NCI-H748 (cell line): ENCODE measurements around the gene CBFA2T3.
A peak's percentile ranks its signal among the peaks of the same experiment; 100 is the strongest.

Experiments
- DNase-seq: peaks from one replicate; lab custom pipeline; 2025; ENCODE audit not compliant: unreplicated experiment; lab: John Stamatoyannopoulos, UW

Gene CBFA2T3

GRCh38 chr16:88939972-88940861, 36.8 kb downstream of the CBFA2T3 start:
- DNase-seq: peak; percentile 52

DNA sequence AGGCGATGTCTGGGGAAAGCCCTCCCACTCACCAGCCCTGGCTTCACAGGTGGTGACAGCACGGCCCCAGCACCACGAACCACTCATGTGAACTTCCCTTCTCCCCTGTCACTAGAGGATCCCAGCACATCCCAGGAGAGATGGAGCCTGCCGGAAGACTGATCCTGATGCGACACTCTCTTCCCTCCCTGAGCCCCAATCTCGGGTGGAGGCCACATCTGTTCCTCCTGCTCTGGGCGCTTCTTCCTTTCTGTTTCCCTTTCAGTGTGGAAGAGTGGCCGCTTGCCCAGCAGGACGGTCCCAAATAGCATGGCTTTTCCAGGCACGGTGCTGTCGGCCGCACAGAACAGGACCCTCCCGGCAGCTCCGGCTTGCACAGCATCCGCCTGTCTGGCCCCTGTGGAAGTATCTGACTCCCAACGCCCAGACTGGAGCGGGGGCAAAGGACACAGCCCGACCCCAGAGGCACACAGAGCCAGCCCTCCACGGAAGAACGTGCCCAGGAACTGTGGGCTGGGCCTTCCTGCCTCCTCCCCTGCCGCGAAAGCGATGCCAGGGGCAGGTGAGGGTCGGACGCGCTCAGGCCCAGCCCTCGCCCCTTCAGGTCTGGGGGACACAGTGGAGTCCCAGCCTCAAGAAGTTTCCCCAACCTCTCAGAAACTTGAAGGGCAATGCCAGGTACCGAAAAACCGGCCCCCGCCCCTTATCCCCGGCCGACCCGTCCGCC, 37.6 kb downstream of the CBFA2T3 start:
- DNase-seq: no peak

- DNase-seq: no peak
These were observed 38.2 kb downstream of the CBFA2T3 start for GRCh38 chr16:88938777-88939244.

DNA sequence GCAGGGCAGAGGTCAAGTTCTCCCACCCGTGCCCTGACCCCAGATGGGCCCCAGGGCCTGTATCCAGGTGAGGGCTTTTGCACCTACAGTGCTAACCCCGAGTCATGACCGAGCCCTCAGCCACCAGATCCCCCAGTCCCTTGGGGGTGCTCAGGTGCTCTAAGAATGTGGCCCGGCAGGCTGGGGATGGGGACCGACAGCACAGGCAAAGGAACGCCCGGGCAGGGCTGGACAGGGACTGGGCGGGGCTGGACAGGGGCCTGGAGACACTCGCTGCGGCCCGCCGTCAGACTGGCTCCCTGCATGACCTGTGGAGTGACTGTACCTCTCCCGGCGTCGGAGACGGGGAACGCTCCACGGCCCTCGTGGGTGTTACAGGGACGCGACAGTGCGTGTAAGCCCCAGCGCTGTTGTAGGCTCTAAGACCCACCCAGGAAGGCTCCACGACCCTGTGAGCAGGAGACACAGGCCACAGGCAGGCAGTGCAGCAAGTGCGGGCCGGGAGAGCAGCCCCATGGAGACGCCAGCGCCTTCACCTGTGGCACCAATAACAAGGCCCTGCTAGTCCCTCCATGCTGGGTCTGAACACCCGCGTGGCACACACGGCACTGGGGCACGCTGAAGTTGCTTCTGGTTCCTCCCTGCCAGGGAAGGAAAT, 38.8 kb downstream of the CBFA2T3 start:
- no peak for DNase-seq

DNA sequence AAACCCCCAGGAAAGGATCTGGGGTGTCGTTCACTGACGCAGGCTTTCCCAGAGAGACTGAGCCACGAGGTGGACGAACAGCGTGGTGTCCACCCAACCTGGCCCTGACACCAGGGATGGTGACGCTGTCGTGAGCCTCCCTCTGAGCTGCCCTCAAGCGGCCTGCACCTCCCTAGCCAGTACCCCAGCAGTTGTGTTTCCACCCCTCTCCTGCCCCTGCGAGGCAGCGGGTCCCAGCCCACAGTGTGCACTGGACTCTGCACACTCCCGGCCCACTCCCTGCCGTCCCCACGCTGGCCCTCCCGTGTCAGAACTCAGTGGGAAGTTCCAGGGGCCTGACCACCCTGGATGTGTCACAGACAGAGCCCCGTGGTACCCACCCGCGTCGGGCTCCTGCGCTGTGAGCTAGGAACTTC, 39.8 kb downstream of the CBFA2T3 start:
- no peak for DNase-seq

GRCh38 chr16:88936556-88937205, 40.3 kb downstream of the CBFA2T3 start:
- DNase-seq: no peak

DNA sequence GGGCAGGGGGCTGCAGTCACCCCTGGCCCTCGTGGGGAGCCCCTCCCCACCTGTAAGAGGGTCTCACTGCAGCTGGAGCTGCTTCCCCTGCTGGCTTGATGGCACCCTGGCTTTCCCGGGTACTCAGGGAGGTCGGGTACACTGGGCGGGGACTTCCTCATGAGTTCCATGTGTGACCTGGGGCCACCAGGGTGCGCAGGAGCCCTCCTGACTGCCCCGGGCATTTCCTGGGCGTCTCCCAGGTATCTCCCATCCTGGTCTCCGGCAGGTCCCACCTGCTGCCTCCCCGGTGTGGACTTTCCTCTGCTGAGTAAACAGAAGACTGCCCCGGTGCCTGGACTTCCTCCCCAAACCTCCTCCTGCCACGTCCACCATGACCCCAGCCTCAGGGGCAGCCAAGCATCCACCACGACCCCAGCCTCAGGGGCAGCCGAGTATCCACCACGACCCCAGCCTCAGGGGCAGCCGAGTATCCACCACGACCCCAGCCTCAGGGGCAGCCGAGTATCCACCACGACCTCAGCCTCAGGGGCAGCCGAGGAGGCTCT, 40.9 kb downstream of the CBFA2T3 start:
- no peak for DNase-seq

- no peak for DNase-seq
These were observed 42.8 kb downstream of the CBFA2T3 start for GRCh38 chr16:88934066-88934667.

- no peak for DNase-seq
These were observed 44.1 kb downstream of the CBFA2T3 start for GRCh38 chr16:88932929-88933328.

- no peak for DNase-seq
These were observed 45.1 kb downstream of the CBFA2T3 start for GRCh38 chr16:88931936-88932335.

DNA sequence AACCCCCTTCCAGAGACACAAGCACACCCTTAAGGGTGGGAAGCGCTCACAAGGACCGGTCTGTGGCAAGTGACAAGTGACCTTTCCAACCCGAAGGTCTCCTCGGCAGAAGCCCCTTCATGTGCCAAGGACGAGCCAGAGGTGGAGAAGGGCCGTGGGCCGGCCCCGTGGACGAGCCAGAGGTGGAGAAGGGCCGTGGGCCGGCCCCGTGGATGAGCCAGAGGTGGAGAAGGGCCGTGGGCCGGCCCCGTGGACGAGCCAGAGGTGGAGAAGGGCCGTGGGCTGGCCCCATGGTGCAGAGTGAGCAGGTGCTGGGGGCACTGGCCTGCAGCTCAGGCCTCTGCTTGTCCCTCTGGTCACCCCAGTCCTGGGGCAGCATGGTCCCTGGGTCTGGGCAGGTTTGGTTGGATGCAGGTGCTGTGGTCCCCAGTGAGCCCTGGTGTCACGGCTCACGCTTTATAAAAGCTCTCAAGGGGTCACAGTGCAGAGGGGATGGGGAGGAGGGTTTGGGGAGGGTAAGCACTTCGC, 45.6 kb downstream of the CBFA2T3 start:
- no peak for DNase-seq

DNA sequence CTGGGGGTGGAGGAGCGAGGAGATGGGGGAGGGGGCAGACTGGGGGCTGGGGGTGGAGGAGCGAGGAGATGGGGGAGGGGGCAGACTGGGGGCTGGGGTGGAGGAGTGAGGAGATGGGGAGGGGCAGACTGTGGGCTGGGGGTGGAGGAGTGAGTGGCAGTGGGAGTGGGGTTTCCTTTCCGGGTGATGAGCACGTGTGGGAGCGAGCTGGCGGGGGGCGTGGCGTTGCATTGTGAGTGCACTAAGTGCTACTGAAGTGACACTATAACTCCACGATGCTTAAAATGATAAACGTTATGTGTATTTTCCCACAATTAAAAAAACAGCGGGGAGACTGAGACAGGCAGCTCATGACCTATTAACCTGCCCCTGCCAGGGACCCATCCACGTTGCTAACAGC, 46.3 kb downstream of the CBFA2T3 start:
- DNase-seq: no peak

DNA sequence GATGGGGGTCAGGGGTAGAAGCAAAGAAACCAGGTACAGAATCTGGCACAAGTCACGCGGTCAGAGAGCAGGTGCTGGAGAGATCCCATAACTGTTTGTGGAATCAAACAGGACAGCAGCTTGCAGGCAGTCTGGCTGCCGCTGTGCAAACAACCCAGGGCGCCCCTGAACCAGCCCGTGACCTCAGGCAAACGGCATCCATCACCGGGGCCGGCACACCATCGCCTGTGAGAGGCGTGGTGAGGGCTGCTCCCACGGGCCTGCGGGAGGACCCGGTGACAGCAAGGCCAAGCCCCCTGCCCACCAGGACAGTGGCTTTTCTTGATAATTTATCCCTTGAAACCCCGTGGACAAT, 47.9 kb downstream of the CBFA2T3 start:
- DNase-seq: peak; percentile 44

GRCh38 chr16:88928405-88929090, 48.5 kb downstream of the CBFA2T3 start:
- peak; percentile 16 for DNase-seq

DNA sequence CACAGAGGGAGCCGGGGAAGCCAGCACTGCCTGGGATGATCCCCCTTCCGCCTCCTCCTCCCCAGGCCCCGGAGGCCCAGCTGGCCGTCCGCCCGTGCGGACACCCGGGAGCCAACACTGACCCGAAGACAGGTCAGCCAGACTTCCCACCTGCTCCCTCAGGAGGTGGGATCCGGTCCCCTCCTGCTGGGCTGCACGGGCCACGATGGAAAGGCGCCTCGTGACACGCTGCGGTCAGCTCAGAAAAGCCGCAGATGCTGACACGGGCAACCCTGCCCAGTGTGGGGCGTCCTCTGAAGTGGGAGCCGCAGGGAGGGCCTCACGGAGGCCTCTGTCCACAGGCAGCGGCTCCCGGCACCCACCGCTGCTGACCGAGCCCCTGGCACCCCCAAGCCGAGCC, 49.3 kb downstream of the CBFA2T3 start:
- no peak for DNase-seq

GRCh38 chr16:88927010-88927409, 50.0 kb downstream of the CBFA2T3 start:
- DNase-seq: no peak

DNA sequence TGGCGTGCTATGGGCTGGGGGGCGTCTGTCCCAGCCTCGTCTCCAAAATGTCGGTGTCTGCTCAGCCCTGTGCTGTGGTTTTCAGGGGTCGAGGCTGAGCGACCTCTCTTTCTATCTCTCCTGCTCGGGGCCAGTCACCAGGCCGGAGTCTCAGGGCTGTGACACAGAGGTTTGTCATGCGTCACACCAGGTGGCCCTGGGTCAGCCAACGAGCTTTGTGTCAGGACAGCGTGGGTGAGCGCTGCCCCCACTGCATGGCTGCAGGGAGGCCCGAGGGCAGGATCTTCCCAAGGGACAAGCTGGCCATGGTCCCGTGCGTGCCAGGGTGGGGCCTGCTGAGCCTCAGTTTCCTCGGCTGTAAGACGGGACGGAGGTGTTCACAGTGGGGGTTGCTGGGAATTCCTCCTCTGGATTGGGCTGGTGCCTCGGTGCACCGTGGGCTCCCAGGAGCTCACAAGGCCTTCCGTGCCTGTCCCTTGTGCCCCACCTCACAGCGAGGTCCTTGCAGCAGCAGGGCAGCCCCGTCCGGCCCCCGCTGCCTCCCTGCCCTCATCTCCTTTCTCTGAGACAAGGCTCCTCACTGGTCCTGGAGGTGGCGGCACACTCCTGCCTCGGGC, 50.5 kb downstream of the CBFA2T3 start:
- DNase-seq: no peak

DNA sequence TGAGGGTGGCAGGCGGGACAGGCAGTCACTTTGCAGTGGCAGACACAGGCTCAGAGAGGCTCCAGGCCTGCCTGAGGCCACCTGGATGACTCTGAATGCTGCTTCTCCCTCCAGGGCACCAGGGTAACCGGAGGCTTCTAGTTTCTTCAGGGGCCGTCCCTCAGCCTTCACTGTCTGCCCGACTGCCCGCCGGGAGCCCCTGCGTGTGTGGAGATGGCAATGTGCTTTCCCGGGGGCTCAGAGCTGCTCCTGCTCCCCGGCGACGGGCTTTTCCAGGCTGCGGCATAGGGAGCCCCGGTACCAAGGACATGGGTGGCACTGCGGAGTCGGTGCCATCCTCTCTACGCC, 51.5 kb downstream of the CBFA2T3 start:
- DNase-seq: no peak

- no peak for DNase-seq
These were observed 52.0 kb downstream of the CBFA2T3 start for GRCh38 chr16:88924834-88925539.
